Measurements from ENCODE around the gene NRXN3.

Gene NRXN3

DNA sequence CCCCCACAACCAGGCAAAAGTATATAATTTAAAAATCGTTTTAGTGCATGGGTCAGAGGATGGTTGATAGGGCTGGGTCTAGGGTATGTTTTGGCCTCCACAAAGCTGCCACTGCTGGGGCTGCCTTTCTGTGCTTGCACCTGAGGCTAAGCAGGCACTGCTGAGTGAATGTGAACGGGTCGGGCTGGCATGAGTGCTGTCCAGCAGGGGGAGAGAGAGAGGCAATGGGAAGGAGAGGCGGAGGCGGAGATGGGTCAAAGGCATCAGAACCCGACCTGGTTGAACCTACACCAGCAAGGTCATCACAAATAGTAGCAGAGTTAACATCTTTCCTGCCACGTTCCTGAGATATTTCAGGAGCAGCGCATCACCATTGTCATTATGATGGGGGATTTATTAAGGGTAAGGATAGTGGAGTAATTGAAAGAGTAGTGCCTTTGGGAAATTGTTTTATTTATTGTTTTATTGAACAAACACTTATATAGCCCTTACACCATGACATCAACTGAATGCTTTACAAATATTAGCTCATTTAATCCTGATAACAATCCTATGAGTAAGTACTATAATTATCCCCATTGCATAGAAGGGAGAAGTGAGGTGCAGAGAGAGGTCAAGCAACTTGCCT, 5.8 kb upstream of the NRXN3 start:
- H3K36me3 ChIP-seq (ENCODE audit: low read depth): no peaks in the 10 kb centered on the region
- no peaks in the 10 kb centered on the region for H3K9me3 ChIP-seq (ENCODE audit: severe bottlenecking)
- TF ChIP-seq, protein P1, sequence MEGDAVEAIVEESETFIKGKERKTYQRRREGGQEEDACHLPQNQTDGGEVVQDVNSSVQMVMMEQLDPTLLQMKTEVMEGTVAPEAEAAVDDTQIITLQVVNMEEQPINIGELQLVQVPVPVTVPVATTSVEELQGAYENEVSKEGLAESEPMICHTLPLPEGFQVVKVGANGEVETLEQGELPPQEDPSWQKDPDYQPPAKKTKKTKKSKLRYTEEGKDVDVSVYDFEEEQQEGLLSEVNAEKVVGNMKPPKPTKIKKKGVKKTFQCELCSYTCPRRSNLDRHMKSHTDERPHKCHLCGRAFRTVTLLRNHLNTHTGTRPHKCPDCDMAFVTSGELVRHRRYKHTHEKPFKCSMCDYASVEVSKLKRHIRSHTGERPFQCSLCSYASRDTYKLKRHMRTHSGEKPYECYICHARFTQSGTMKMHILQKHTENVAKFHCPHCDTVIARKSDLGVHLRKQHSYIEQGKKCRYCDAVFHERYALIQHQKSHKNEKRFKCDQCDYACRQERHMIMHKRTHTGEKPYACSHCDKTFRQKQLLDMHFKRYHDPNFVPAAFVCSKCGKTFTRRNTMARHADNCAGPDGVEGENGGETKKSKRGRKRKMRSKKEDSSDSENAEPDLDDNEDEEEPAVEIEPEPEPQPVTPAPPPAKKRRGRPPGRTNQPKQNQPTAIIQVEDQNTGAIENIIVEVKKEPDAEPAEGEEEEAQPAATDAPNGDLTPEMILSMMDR (IDR thresholded peaks at IDR 0.05; ENCODE audit: poor library complexity, severe bottlenecking): peak; percentile 74
- H3K27me3 ChIP-seq (ENCODE audit: insufficient read depth, poor library complexity, severe bottlenecking): peaks cover 19% of the 10 kb centered on the region
- DNase-seq (ENCODE audit: low spot score) (no peak), ATAC-seq (ENCODE audit: low read depth) (peak; percentile 76)
- no peaks in the 10 kb centered on the region for H3K4me1 ChIP-seq (ENCODE audit: insufficient read depth, poor library complexity, severe bottlenecking)
- H3K4me3 ChIP-seq (ENCODE audit: severe bottlenecking): no peak overlapping the region
- H3K27ac ChIP-seq (ENCODE audit: poor library complexity, severe bottlenecking): no peak overlapping the region

- DNase-seq (ENCODE audit: low spot score) (no peak), ATAC-seq (ENCODE audit: low read depth) (no peak)
- H3K4me3 ChIP-seq (ENCODE audit: severe bottlenecking): no peak overlapping the region
- H3K9me3 ChIP-seq (ENCODE audit: severe bottlenecking): no peaks in the 10 kb centered on the region
- TF ChIP-seq, protein P1 (IDR thresholded peaks at IDR 0.05; ENCODE audit: poor library complexity, severe bottlenecking): no peak
- H3K27ac ChIP-seq (ENCODE audit: poor library complexity, severe bottlenecking): no peak overlapping the region
- peaks cover 28% of the 10 kb centered on the region for H3K27me3 ChIP-seq (ENCODE audit: insufficient read depth, poor library complexity, severe bottlenecking)
- H3K36me3 ChIP-seq (ENCODE audit: low read depth): no peaks in the 10 kb centered on the region
- H3K4me1 ChIP-seq (ENCODE audit: insufficient read depth, poor library complexity, severe bottlenecking): no peaks in the 10 kb centered on the region
These were observed 2.3 kb downstream of the NRXN3 start for GRCh38 chr14:78172428-78172827.

- H3K4me1 ChIP-seq (ENCODE audit: insufficient read depth, poor library complexity, severe bottlenecking): no peaks in the 10 kb centered on the region
- H3K27ac ChIP-seq (ENCODE audit: poor library complexity, severe bottlenecking): no peak overlapping the region
- no peaks in the 10 kb centered on the region for H3K9me3 ChIP-seq (ENCODE audit: severe bottlenecking)
- ATAC-seq (ENCODE audit: low read depth): no peak
- DNase-seq (ENCODE audit: low spot score): no peak
- peaks cover 19% of the 10 kb centered on the region for H3K27me3 ChIP-seq (ENCODE audit: insufficient read depth, poor library complexity, severe bottlenecking)
- no peak overlapping the region for H3K4me3 ChIP-seq (ENCODE audit: severe bottlenecking)
- no peaks in the 10 kb centered on the region for H3K36me3 ChIP-seq (ENCODE audit: low read depth)
- TF ChIP-seq, protein P1 (IDR thresholded peaks at IDR 0.05; ENCODE audit: poor library complexity, severe bottlenecking): no peak
These were observed 3.3 kb downstream of the NRXN3 start for GRCh38 chr14:78173346-78174035.

GRCh38 chr14:78175412-78175811, 5.2 kb downstream of the NRXN3 start:
- Histone ChIP-seq H3K27me3 (ENCODE audit: insufficient read depth, poor library complexity, severe bottlenecking) (peaks cover 9% of the 10 kb centered on the region), H3K4me1 (ENCODE audit: insufficient read depth, poor library complexity, severe bottlenecking) (no peaks in the 10 kb centered on the region), H3K4me3 (ENCODE audit: severe bottlenecking) (no peak overlapping the region), H3K27ac (ENCODE audit: poor library complexity, severe bottlenecking) (no peak overlapping the region), H3K9me3 (ENCODE audit: severe bottlenecking) (no peaks in the 10 kb centered on the region), H3K36me3 (ENCODE audit: low read depth) (no peaks in the 10 kb centered on the region)
- no peak for ATAC-seq (ENCODE audit: low read depth)
- TF ChIP-seq, protein P1 (IDR thresholded peaks at IDR 0.05; ENCODE audit: poor library complexity, severe bottlenecking): no peak
- no peak for DNase-seq (ENCODE audit: low spot score)

- no peaks in the 10 kb centered on the region for H3K9me3 ChIP-seq (ENCODE audit: severe bottlenecking)
- DNase-seq (ENCODE audit: low spot score): no peak
- TF ChIP-seq, protein P1 (IDR thresholded peaks at IDR 0.05; ENCODE audit: poor library complexity, severe bottlenecking): no peak
- no peaks in the 10 kb centered on the region for H3K36me3 ChIP-seq (ENCODE audit: low read depth)
- no peaks in the 10 kb centered on the region for H3K4me1 ChIP-seq (ENCODE audit: insufficient read depth, poor library complexity, severe bottlenecking)
- ATAC-seq (ENCODE audit: low read depth): no peak
- H3K27me3 ChIP-seq (ENCODE audit: insufficient read depth, poor library complexity, severe bottlenecking): peaks cover 14% of the 10 kb centered on the region
- no peak overlapping the region for H3K4me3 ChIP-seq (ENCODE audit: severe bottlenecking)
- H3K27ac ChIP-seq (ENCODE audit: poor library complexity, severe bottlenecking): no peak overlapping the region
These were observed 7.9 kb downstream of the NRXN3 start for GRCh38 chr14:78178071-78178470.

All from RWPE2 (cell line).